ENCODE measurements around the gene MRS2. TPM values are rescaled to one million over a fixed set of nuclear protein-coding genes. Genes with fewer than 3 reads are reported as not detected.

The MRS2 gene
- total RNA-seq, 2 experiments from 2014 or later: 20.0 to 23.4 TPM

GRCh38 chr6:24419526-24419925 lies 16.8 kb downstream of the MRS2 start:
- Mint-ChIP-seq H3K4me1 (ENCODE audit: low read depth) (no peaks in the 10 kb centered on the region), H3K27ac (no peak overlapping the region), H3K27me3 (no peaks in the 10 kb centered on the region), H3K4me3 (no peak overlapping the region), H3K9me3 (no peaks in the 10 kb centered on the region), H3K36me3 (peaks cover 29% of the 10 kb centered on the region)
- intact Hi-C loops (cut with micrococcal nuclease): no loop called here
- ChIA-PET POLR2A (no interaction called here), CTCF (no interaction called here)
- DNase-seq: no peak

GRCh38 chr6:24425091-24425490 lies 22.4 kb downstream of the MRS2 start:
- Mint-ChIP-seq H3K4me1 (ENCODE audit: low read depth) (no peaks in the 10 kb centered on the region), H3K9me3 (no peaks in the 10 kb centered on the region), H3K27me3 (no peaks in the 10 kb centered on the region), H3K36me3 (peaks cover 14% of the 10 kb centered on the region), H3K4me3 (no peak overlapping the region), H3K27ac (no peak overlapping the region)
- ChIA-PET CTCF (no interaction called here), POLR2A (no interaction called here)
- intact Hi-C loops (cut with micrococcal nuclease): no loop called here
- DNase-seq: no peak

GRCh38 chr6:24426729-24427446 lies 24.2 kb downstream of the MRS2 start:
- H3K27me3 Mint-ChIP-seq: no peaks in the 10 kb centered on the region

GRCh38 chr6:24428615-24429014 lies 25.9 kb downstream of the MRS2 start:
- Mint-ChIP-seq H3K27me3 (no peaks in the 10 kb centered on the region), H3K9me3 (no peaks in the 10 kb centered on the region), H3K4me3 (no peak overlapping the region), H3K27ac (no peak overlapping the region), H3K4me1 (ENCODE audit: low read depth) (no peaks in the 10 kb centered on the region), H3K36me3 (peaks cover 3% of the 10 kb centered on the region)
- DNase-seq: no peak
- ChIA-PET CTCF (interaction anchor here (1.6 kb wide), 1 partner anchor 66 kb away, joined by 4 read pairs; the partner anchor contains the start of gene ALDH5A1), POLR2A (no interaction called here)
- intact Hi-C loops (cut with micrococcal nuclease): no loop called here

More at GRCh38 chr6:24426729-24427446, 24.2 kb downstream of the MRS2 start:
- intact Hi-C loops (cut with micrococcal nuclease): no loop called here
- CTCF ChIA-PET: interaction anchor here (1.1 kb wide), 2 partner anchors 68 to 94 kb away, joined by 4 read pairs; partner anchors contain the start of gene ALDH5A1
- H3K4me3 Mint-ChIP-seq: no peak overlapping the region
- H3K9me3 Mint-ChIP-seq: no peaks in the 10 kb centered on the region
- POLR2A ChIA-PET: no interaction called here
- H3K36me3 Mint-ChIP-seq: peaks cover 9% of the 10 kb centered on the region
- H3K4me1 Mint-ChIP-seq (ENCODE audit: low read depth): no peaks in the 10 kb centered on the region
- peak overlapping the region; percentile 14 for H3K27ac Mint-ChIP-seq
- DNase-seq: no peak

- intact Hi-C loops (cut with micrococcal nuclease): no loop called here
- CTCF ChIA-PET: interaction anchor here (1.6 to 2.1 kb wide), 2 partner anchors 66 to 337 kb away, joined by 4 to 6 read pairs; partner anchors contain the start of gene ALDH5A1
- POLR2A ChIA-PET: no interaction called here
- H3K4me1 Mint-ChIP-seq (ENCODE audit: low read depth): no peaks in the 10 kb centered on the region
- H3K4me3 Mint-ChIP-seq: no peak overlapping the region
- no peaks in the 10 kb centered on the region for H3K9me3 Mint-ChIP-seq
- H3K27me3 Mint-ChIP-seq: no peaks in the 10 kb centered on the region
- DNase-seq: no peak
- H3K27ac Mint-ChIP-seq: no peak overlapping the region
- peaks cover 3% of the 10 kb centered on the region for H3K36me3 Mint-ChIP-seq
Observed at GRCh38 chr6:24429146-24429545, 26.4 kb downstream of the MRS2 start.

GRCh38 chr6:24430086-24430485 lies 27.4 kb downstream of the MRS2 start:
- ChIA-PET POLR2A (interaction anchor here (1.0 kb wide), 1 partner anchor 65 kb away, joined by 3 read pairs; the partner anchor contains the start of gene ALDH5A1), CTCF (interaction anchor here (0.5 to 2.1 kb wide), 15 partner anchors 9 to 1047 kb away, joined by 3 to 24 read pairs (median 4); partner anchors contain the start of gene ALDH5A1)
- H3K36me3 Mint-ChIP-seq: peaks cover 3% of the 10 kb centered on the region
- no peaks in the 10 kb centered on the region for H3K27me3 Mint-ChIP-seq
- intact Hi-C loops (cut with micrococcal nuclease): loop anchor here (2.0 to 5.0 kb wide), 2 partner anchors 265 to 337 kb away; no protein-coding TSS in a partner anchor
- DNase-seq: no peak
- no peaks in the 10 kb centered on the region for H3K9me3 Mint-ChIP-seq
- H3K4me3 Mint-ChIP-seq: no peak overlapping the region
- H3K4me1 Mint-ChIP-seq (ENCODE audit: low read depth): no peaks in the 10 kb centered on the region
- no peak overlapping the region for H3K27ac Mint-ChIP-seq

GRCh38 chr6:24431045-24431451 lies 28.3 kb downstream of the MRS2 start:
- Mint-ChIP-seq H3K4me3 (no peak overlapping the region), H3K36me3 (peaks cover 3% of the 10 kb centered on the region), H3K4me1 (ENCODE audit: low read depth) (no peaks in the 10 kb centered on the region), H3K9me3 (no peaks in the 10 kb centered on the region), H3K27me3 (no peaks in the 10 kb centered on the region), H3K27ac (no peak overlapping the region)
- ChIA-PET CTCF (interaction anchor here (0.6 to 2.1 kb wide), 12 partner anchors 9 to 424 kb away, joined by 3 to 24 read pairs (median 4); no protein-coding TSS in a partner anchor), POLR2A (interaction anchor here (1.0 kb wide), 1 partner anchor 64 kb away, joined by 3 read pairs; the partner anchor contains the start of gene ALDH5A1)
- DNase-seq: peak; percentile 22
- intact Hi-C loops (cut with micrococcal nuclease): loop anchor here (1.0 to 5.0 kb wide), 4 partner anchors 90 to 336 kb away; no protein-coding TSS in a partner anchor

- H3K4me3 Mint-ChIP-seq: no peak overlapping the region
- no peaks in the 10 kb centered on the region for H3K9me3 Mint-ChIP-seq
- no peak overlapping the region for H3K27ac Mint-ChIP-seq
- H3K27me3 Mint-ChIP-seq: no peaks in the 10 kb centered on the region
- H3K4me1 Mint-ChIP-seq (ENCODE audit: low read depth): no peaks in the 10 kb centered on the region
- POLR2A ChIA-PET: no interaction called here
- intact Hi-C loops (cut with micrococcal nuclease): loop anchor here (5.0 kb wide), 1 partner anchor 335 kb away; no protein-coding TSS in a partner anchor
- CTCF ChIA-PET: interaction anchor here (0.6 to 2.1 kb wide), 2 partner anchors 45 to 88 kb away, joined by 3 to 7 read pairs; no protein-coding TSS in a partner anchor
- H3K36me3 Mint-ChIP-seq: no peaks in the 10 kb centered on the region
- no peak for DNase-seq
Observed at GRCh38 chr6:24432611-24433010, 29.9 kb downstream of the MRS2 start.

- no peaks in the 10 kb centered on the region for H3K36me3 Mint-ChIP-seq
Observed at GRCh38 chr6:24436979-24437378, 34.2 kb downstream of the MRS2 start.

GRCh38 chr6:24439858-24440539 lies 37.3 kb downstream of the MRS2 start:
- CTCF ChIA-PET: interaction anchor here (0.7 kb wide), 1 partner anchor 10 kb away, joined by 3 read pairs; no protein-coding TSS in a partner anchor

More at GRCh38 chr6:24436979-24437378, 34.2 kb downstream of the MRS2 start:
- H3K4me1 Mint-ChIP-seq (ENCODE audit: low read depth): no peaks in the 10 kb centered on the region
- intact Hi-C loops (cut with micrococcal nuclease): no loop called here
- ChIA-PET POLR2A (no interaction called here), CTCF (no interaction called here)
- H3K4me3 Mint-ChIP-seq: no peak overlapping the region
- H3K9me3 Mint-ChIP-seq: no peaks in the 10 kb centered on the region
- no peak overlapping the region for H3K27ac Mint-ChIP-seq
- DNase-seq: no peak
- no peaks in the 10 kb centered on the region for H3K27me3 Mint-ChIP-seq

GRCh38 chr6:24440897-24441598 lies 38.3 kb downstream of the MRS2 start:
- Mint-ChIP-seq H3K27me3 (no peaks in the 10 kb centered on the region), H3K4me1 (ENCODE audit: low read depth) (no peaks in the 10 kb centered on the region), H3K36me3 (no peaks in the 10 kb centered on the region), H3K4me3 (no peak overlapping the region), H3K9me3 (no peaks in the 10 kb centered on the region), H3K27ac (no peak overlapping the region)
- ChIA-PET CTCF (no interaction called here), POLR2A (no interaction called here)
- no peak for DNase-seq
- intact Hi-C loops (cut with micrococcal nuclease): no loop called here

More at GRCh38 chr6:24439858-24440539, 37.3 kb downstream of the MRS2 start:
- no peaks in the 10 kb centered on the region for H3K36me3 Mint-ChIP-seq
- POLR2A ChIA-PET: no interaction called here
- H3K4me1 Mint-ChIP-seq (ENCODE audit: low read depth): no peaks in the 10 kb centered on the region
- no peak overlapping the region for H3K4me3 Mint-ChIP-seq
- intact Hi-C loops (cut with micrococcal nuclease): no loop called here
- DNase-seq: no peak
- H3K27ac Mint-ChIP-seq: no peak overlapping the region
- H3K9me3 Mint-ChIP-seq: no peaks in the 10 kb centered on the region
- H3K27me3 Mint-ChIP-seq: no peaks in the 10 kb centered on the region

GRCh38 chr6:24441599-24441904 lies 38.8 kb downstream of the MRS2 start:
- CTCF ChIA-PET: no interaction called here
- H3K4me1 Mint-ChIP-seq (ENCODE audit: low read depth): no peaks in the 10 kb centered on the region
- no peak for DNase-seq
- H3K9me3 Mint-ChIP-seq: no peaks in the 10 kb centered on the region
- H3K27ac Mint-ChIP-seq: no peak overlapping the region
- no peaks in the 10 kb centered on the region for H3K36me3 Mint-ChIP-seq
- H3K27me3 Mint-ChIP-seq: no peaks in the 10 kb centered on the region
- intact Hi-C loops (cut with micrococcal nuclease): no loop called here
- POLR2A ChIA-PET: no interaction called here
- no peak overlapping the region for H3K4me3 Mint-ChIP-seq

All from activated CD4-positive, alpha-beta memory T cell treated with anti-CD3 and anti-CD28 coated beads for 36 hours (primary cell).